CD4-positive, alpha-beta memory T cell (primary cell): ENCODE measurements around the gene WHRN. TPM values are rescaled to one million over a fixed set of nuclear protein-coding genes. Genes with fewer than 3 reads are reported as not detected.

Source experiments
- CTCF ChIA-PET: fragments of 350-600 bp; sonication (Branson Sonifier 250); formaldehyde crosslinking; loops from one replicate; lab custom pipeline; 2021; ENCODE audit warnings: inconsistent platforms; ENCODE audit not compliant: partially characterized antibody; lab: Charles Lee
- POLR2A ChIA-PET: fragments of 350-600 bp; sonication (Branson Sonifier 250); formaldehyde crosslinking; loops from one replicate; lab custom pipeline; 2021; ENCODE audit not compliant: partially characterized antibody; lab: Charles Lee
- DNase-seq, 5 donors: peaks; one replicate each; pipeline versions ENCODE4 v3.0.0 to v3.0.0-alpha.2; 2020 to 2022; ENCODE audit warnings: mixed read lengths in 1 of 5
- H3K27ac ChIP-seq: one replicate; pipeline ENCODE4 v1.7.0; 2013; ENCODE audit warnings: low read depth, low read length
- H3K27me3 ChIP-seq: 2 replicates; pipeline ENCODE4 v1.7.0; 2013; ENCODE audit warnings: mild to moderate bottlenecking, low read length, moderate library complexity; ENCODE audit not compliant: insufficient read depth
- H3K36me3 ChIP-seq: 2 replicates; pipeline ENCODE4 v1.7.0; 2013; ENCODE audit warnings: mild to moderate bottlenecking, low read length, moderate library complexity; ENCODE audit not compliant: insufficient read depth
- H3K4me1 ChIP-seq: 2 replicates; pipeline ENCODE4 v1.7.0; 2013; ENCODE audit warnings: mild to moderate bottlenecking, low read length, moderate library complexity; ENCODE audit not compliant: insufficient read depth
- H3K4me3 ChIP-seq, 2 donors: one replicate each; pipeline ENCODE4 v1.7.0; 2013; ENCODE audit warnings: low read length in 2 of 2, mild to moderate bottlenecking in 1 of 2
- H3K9me3 ChIP-seq, 2 donors: one replicate each; pipeline ENCODE4 v1.7.0; 2013; ENCODE audit warnings: low read length in 2 of 2, control low read depth in 1 of 2; ENCODE audit not compliant: control insufficient read depth in 1 of 2
- H3K27ac Mint-ChIP-seq, 7 donors: one replicate each; pipeline ENCODE4 v1.8.0; 2020 to 2021; ENCODE audit warnings: mixed read lengths in 7 of 7, mild to moderate bottlenecking in 6 of 7, inconsistent platforms in 3 of 7, moderate library complexity in 3 of 7
- H3K27me3 Mint-ChIP-seq, 2 donors: one replicate each; pipeline ENCODE4 v1.8.0; 2020 to 2021; ENCODE audit warnings: mixed read lengths in 2 of 2
- H3K36me3 Mint-ChIP-seq, 2 donors: one replicate each; pipeline ENCODE4 v1.8.0; 2020 to 2021; ENCODE audit warnings: mixed read lengths in 2 of 2, inconsistent platforms in 1 of 2, mild to moderate bottlenecking in 1 of 2
- H3K4me1 Mint-ChIP-seq, 4 donors: one replicate each; pipeline ENCODE4 v1.8.0; 2020 to 2021; ENCODE audit warnings: mixed read lengths in 4 of 4, mild to moderate bottlenecking in 1 of 4
- H3K4me3 Mint-ChIP-seq, 8 donors: one replicate each; pipeline ENCODE4 v1.8.0; 2020 to 2021; ENCODE audit warnings: mixed read lengths in 8 of 8, mild to moderate bottlenecking in 7 of 8, moderate library complexity in 6 of 8, inconsistent platforms in 3 of 8
- H3K9me3 Mint-ChIP-seq, 8 donors: one replicate each; pipeline ENCODE4 v1.8.0; 2020 to 2021; ENCODE audit warnings: mixed read lengths in 8 of 8, mild to moderate bottlenecking in 5 of 8, inconsistent platforms in 3 of 8, moderate library complexity in 1 of 8
- intact Hi-C: fragments of 100-400 bp; cut with micrococcal nuclease; formaldehyde crosslinking; loops from one replicate; pipeline ENCODE4 v1.15.1; 2023
- polyA plus RNA-seq, 2 donors: library from polyadenylated mRNA; unstranded; fragments of 300-500 nt; fragmentation: Illumina TruSeq; gene quantifications; one replicate each; pipeline ENCODE4 v1.2.3, GENCODE V29; 2021
- total RNA-seq, 2 experiments: library from RNA; stranded (reverse); gene quantifications; one replicate each; pipeline ENCODE4 v1.2.3, GENCODE V29; 2021

WHRN gene
- total and polyA plus RNA-seq, 4 experiments from 2014 or later: 0.24 to 10.1 (median 5.0) TPM

DNA sequence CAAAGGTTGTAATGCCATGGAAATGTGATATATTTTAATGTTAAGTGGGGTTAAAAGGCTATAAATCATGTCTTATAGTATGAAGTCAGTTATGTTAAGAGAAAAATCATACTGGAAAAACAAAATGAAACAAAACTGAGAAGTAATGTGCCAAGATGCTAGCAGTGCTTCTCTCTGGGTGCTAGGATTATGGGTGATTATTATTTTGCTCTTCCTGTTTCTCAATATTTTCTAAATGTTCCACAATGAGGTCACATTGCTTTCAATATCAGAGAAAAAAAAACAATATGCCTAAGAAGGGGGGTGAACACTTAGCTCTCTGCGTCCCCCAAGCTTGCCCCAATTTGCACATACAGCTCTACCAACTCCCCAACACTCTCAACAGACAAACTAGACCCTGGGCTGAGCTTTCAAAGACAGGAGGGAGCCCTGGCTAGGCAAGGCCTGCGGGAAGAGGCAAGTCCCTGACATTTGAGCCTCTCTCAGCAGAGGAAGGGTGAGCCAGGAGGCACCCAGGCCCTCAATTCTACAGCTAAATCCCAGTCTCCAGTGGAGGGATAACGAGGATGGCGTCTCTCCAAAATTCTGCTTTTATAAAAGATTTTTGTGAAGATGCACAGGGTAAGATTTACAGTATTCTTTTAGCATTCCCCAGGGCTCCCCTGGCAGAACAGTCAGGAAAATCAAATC, 24.4 kb downstream of the WHRN start:
- Mint-ChIP-seq H3K4me3 (no peak overlapping the region), H3K36me3 (peaks cover 0 to 2% of the 10 kb centered on the region in 2 donors), H3K27ac (peak overlapping the region in 4 of 7 donors; percentile 1 to 72 (median 43)), H3K27me3 (no peaks in the 10 kb centered on the region), H3K9me3 (no peaks in the 10 kb centered on the region), H3K4me1 (peaks cover 9 to 42% (median 16%) of the 10 kb centered on the region in 4 donors)
- ChIA-PET CTCF (no interaction called here), POLR2A (no interaction called here)
- no peak for DNase-seq
- Histone ChIP-seq H3K27ac (no peak overlapping the region), H3K4me1 (peaks cover 14% of the 10 kb centered on the region), H3K4me3 (no peak overlapping the region), H3K36me3 (no peaks in the 10 kb centered on the region), H3K27me3 (no peaks in the 10 kb centered on the region), H3K9me3 (no peaks in the 10 kb centered on the region)
- intact Hi-C loops: no loop called here

DNA sequence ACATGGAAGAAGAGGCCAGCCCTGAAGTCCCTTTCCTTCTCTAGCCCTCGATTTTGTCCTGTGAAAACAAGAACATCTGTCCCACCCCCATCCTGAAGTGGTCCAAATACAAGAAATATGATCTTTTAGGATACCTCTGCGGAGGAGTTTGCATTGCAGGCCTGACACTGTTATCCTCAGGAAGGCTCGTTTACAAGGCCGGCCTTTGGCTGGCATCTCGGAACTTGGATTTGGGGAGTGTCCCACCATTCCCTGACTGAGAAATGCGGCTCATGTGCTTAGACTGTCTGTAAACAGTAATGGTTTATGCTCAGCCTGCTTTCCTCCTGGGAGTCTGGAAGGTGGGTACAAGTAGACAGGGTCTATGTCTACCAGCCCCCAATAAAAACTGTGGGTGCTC, 26.4 kb downstream of the WHRN start:
- Mint-ChIP-seq H3K27me3 (no peaks in the 10 kb centered on the region), H3K9me3 (no peaks in the 10 kb centered on the region), H3K27ac (no peak overlapping the region), H3K4me3 (no peak overlapping the region), H3K4me1 (peaks cover 8 to 42% (median 12%) of the 10 kb centered on the region in 4 donors), H3K36me3 (peaks cover 0 to 2% of the 10 kb centered on the region in 2 donors)
- no peak overlapping the region for H3K27ac ChIP-seq
- POLR2A ChIA-PET: no interaction called here
- H3K36me3 ChIP-seq: no peaks in the 10 kb centered on the region
- H3K4me3 ChIP-seq: no peak overlapping the region
- CTCF ChIA-PET: interaction anchor here (2.1 kb wide), 1 partner anchor 175 kb away, joined by 7 read pairs; no protein-coding TSS in a partner anchor
- no peaks in the 10 kb centered on the region for H3K9me3 ChIP-seq
- no peak for DNase-seq
- peaks cover 11% of the 10 kb centered on the region for H3K4me1 ChIP-seq
- intact Hi-C loops: no loop called here
- H3K27me3 ChIP-seq: no peaks in the 10 kb centered on the region

DNA sequence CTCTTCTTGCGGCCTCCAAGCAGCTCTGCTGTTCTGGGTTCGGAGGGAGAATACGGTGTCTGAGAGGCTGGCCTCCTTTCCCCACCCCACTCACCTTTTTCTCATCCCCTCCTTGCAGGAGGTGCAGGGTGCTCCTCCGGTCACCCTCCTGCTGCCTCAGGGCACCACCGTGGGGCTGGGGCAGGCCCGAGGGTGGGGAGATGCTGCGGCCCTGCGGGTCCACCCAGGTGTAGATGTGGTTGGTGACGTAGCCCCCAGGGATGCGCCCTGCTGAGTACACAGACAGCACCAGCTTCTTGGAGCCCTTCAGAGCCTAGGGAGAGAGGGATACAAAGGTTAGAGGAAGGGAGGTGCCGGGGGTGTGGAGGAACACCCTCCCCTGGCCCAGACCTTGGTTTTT, 26.8 kb downstream of the WHRN start:
- no peak overlapping the region for H3K4me3 Mint-ChIP-seq
- Histone ChIP-seq H3K4me3 (no peak overlapping the region), H3K9me3 (no peaks in the 10 kb centered on the region), H3K27me3 (no peaks in the 10 kb centered on the region), H3K36me3 (no peaks in the 10 kb centered on the region), H3K4me1 (peaks cover 11% of the 10 kb centered on the region), H3K27ac (no peak overlapping the region)
- DNase-seq: no peak
- H3K36me3 Mint-ChIP-seq: peaks cover 0 to 2% of the 10 kb centered on the region in 2 donors
- CTCF ChIA-PET: interaction anchor here (2.1 kb wide), 1 partner anchor 175 kb away, joined by 7 read pairs; no protein-coding TSS in a partner anchor
- intact Hi-C loops: no loop called here
- POLR2A ChIA-PET: no interaction called here
- peaks cover 8 to 38% (median 12%) of the 10 kb centered on the region in 4 donors for H3K4me1 Mint-ChIP-seq
- H3K9me3 Mint-ChIP-seq: no peaks in the 10 kb centered on the region
- no peaks in the 10 kb centered on the region for H3K27me3 Mint-ChIP-seq
- H3K27ac Mint-ChIP-seq: no peak overlapping the region

DNA sequence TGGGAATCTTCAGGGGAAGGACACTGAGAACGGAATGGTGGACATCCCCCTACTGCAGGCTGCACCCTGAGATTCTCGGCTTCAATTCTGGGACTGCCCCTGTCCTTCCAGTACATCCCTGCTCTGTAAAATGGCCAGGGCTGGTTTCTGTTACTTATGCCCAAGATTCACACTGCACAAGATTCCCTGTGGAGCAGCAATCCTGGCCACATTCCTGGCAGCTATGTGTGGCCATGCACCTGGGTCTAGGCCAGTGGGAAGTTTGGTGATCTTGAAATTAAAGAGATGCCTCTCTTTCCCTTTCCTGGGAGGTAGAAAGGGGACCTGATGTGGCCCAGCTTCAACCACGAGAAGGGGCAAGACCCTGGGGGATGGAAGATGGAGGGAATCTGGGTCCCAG, 27.6 kb downstream of the WHRN start:
- Histone ChIP-seq H3K9me3 (no peaks in the 10 kb centered on the region), H3K4me1 (peaks cover 11% of the 10 kb centered on the region), H3K36me3 (no peaks in the 10 kb centered on the region), H3K27ac (no peak overlapping the region), H3K27me3 (no peaks in the 10 kb centered on the region), H3K4me3 (no peak overlapping the region)
- no peak overlapping the region for H3K4me3 Mint-ChIP-seq
- ChIA-PET POLR2A (no interaction called here), CTCF (interaction anchor here (2.1 kb wide), 1 partner anchor 176 kb away, joined by 7 read pairs; no protein-coding TSS in a partner anchor)
- H3K27ac Mint-ChIP-seq: no peak overlapping the region
- DNase-seq: no peak
- no peaks in the 10 kb centered on the region for H3K9me3 Mint-ChIP-seq
- intact Hi-C loops: no loop called here
- no peaks in the 10 kb centered on the region for H3K27me3 Mint-ChIP-seq
- peaks cover 0 to 2% of the 10 kb centered on the region in 2 donors for H3K36me3 Mint-ChIP-seq
- H3K4me1 Mint-ChIP-seq: peaks cover 8 to 35% (median 12%) of the 10 kb centered on the region in 4 donors

DNA sequence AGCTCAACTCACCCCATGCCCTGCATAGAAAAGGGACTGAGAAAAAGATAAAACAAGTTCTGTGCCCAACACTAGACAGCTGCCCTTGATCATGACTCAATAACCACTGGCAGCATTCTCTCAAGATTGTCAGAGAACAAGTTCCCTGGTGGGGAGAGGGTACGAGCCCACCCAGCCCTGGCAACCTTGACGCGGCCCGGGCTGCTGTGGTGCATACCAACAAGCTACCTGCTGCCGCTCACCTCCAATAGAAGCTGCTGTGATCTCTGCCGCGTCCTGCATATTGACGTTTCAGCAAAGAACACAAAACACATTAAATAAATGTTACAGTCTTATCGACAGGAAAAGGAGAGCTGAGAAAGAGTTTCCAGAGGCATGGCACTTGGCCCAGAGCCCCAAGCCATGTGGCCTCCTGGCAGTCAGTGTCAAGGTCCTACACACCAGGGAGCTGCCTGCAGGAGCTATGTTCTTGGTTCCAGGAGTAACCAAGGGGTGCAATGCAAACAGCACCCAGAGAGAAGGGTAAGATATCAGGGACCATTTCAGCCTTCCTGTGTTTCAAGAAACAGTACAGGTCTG, 28.3 kb downstream of the WHRN start:
- Histone ChIP-seq H3K27ac (no peak overlapping the region), H3K27me3 (no peaks in the 10 kb centered on the region), H3K4me1 (peaks cover 11% of the 10 kb centered on the region), H3K36me3 (no peaks in the 10 kb centered on the region), H3K4me3 (no peak overlapping the region), H3K9me3 (no peaks in the 10 kb centered on the region)
- no peak overlapping the region for H3K4me3 Mint-ChIP-seq
- POLR2A ChIA-PET: no interaction called here
- CTCF ChIA-PET: interaction anchor here (0.9 to 1.1 kb wide), 3 partner anchors 9 to 177 kb away, joined by 3 to 4 read pairs (median 3); no protein-coding TSS in a partner anchor
- H3K27me3 Mint-ChIP-seq: no peaks in the 10 kb centered on the region
- intact Hi-C loops: no loop called here
- peaks cover 8 to 35% (median 12%) of the 10 kb centered on the region in 4 donors for H3K4me1 Mint-ChIP-seq
- H3K27ac Mint-ChIP-seq: no peak overlapping the region
- peaks cover 0 to 2% of the 10 kb centered on the region in 2 donors for H3K36me3 Mint-ChIP-seq
- no peaks in the 10 kb centered on the region for H3K9me3 Mint-ChIP-seq
- DNase-seq: no peak

DNA sequence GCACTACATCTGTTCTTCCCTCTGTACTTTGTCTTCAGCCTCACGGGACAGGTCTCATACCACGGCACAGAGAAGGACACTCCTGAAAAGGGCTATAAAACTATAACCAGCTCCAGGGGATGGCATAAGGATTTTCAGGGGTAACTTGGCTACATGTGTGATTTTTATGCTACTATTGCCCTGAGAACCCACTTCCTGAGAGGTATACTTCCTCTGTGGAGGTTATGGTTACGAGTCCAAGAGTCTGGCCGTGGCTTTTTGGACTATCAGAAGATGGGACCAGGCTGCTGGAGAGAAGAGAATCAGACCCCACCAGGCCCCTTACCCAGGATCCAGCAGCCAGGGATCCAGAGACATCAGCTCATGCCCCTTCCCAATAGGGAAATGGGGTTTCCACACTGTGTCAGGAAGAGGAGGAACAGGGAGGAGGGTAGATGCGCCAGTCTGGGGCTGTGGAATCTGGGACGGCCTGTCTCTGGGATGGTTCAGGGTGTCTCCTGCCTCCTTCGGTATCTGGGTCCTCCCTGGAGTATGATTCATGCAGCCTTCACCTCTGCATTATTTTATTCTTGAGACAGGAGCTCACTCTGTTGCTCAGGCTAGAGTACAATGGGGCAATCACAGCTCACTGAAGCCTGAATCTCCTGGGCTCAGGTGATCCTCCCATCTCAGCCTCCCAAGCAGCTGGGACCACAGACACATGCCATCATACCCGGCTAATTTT, 29.7 kb downstream of the WHRN start:
- peak overlapping the region in 3 of 7 donors; percentile 30 to 47 (median 43) for H3K27ac Mint-ChIP-seq
- Histone ChIP-seq H3K4me3 (no peak overlapping the region), H3K9me3 (no peaks in the 10 kb centered on the region), H3K27me3 (no peaks in the 10 kb centered on the region), H3K27ac (no peak overlapping the region), H3K36me3 (no peaks in the 10 kb centered on the region), H3K4me1 (peaks cover 11% of the 10 kb centered on the region)
- ChIA-PET CTCF (interaction anchor here (1.1 to 1.3 kb wide), 2 partner anchors 11 to 178 kb away, joined by 3 to 4 read pairs; no protein-coding TSS in a partner anchor), POLR2A (interaction anchor here (1.3 kb wide), 1 partner anchor 29 kb away, joined by 3 read pairs; no protein-coding TSS in a partner anchor)
- H3K4me3 Mint-ChIP-seq: peak overlapping the region in 4 of 8 donors; percentile 17 to 55 (median 30)
- H3K4me1 Mint-ChIP-seq: peaks cover 6 to 23% (median 11%) of the 10 kb centered on the region in 4 donors
- H3K27me3 Mint-ChIP-seq: no peaks in the 10 kb centered on the region
- peaks cover 0 to 2% of the 10 kb centered on the region in 2 donors for H3K36me3 Mint-ChIP-seq
- no peaks in the 10 kb centered on the region for H3K9me3 Mint-ChIP-seq
- intact Hi-C loops: no loop called here
- no peak for DNase-seq
